Kidney (tissue), 14 donors: ENCODE results near the gene MEGF11. TPM values are rescaled to one million over a fixed set of nuclear protein-coding genes. Genes with fewer than 3 reads are reported as not detected.

Source experiments
- DNase-seq, 5 donors: peaks; one replicate each; pipeline ENCODE4 v3.0.0-alpha.2; 2013 to 2020
- FAIRE-seq: peaks from 2 replicates; lab custom pipeline; 2012; peaks lifted over from hg19 to GRCh38; lab: Jason Lieb, UNC
- H3K27ac ChIP-seq, 2 donors: one replicate each; pipeline ENCODE4 v1.7.0; 2013; ENCODE audit warnings: low read depth in 2 of 2, low read length in 2 of 2, inconsistent platforms in 1 of 2
- H3K27me3 ChIP-seq: one replicate; pipeline ENCODE4 v1.7.1; 2013; ENCODE audit warnings: low read length, inconsistent platforms; ENCODE audit not compliant: control insufficient read depth, insufficient read depth
- H3K36me3 ChIP-seq, 3 donors: one replicate each; pipeline versions ENCODE4 v1.7.0 to v1.7.1; 2013; ENCODE audit warnings: low read length in 3 of 3, control low read depth in 1 of 3, inconsistent platforms in 1 of 3; ENCODE audit not compliant: insufficient read depth in 3 of 3, control insufficient read depth in 2 of 3
- H3K4me1 ChIP-seq, 3 donors: one replicate each; pipeline versions ENCODE4 v1.7.0 to v1.7.1; 2013; ENCODE audit warnings: low read length in 3 of 3, inconsistent platforms in 1 of 3, low read depth in 1 of 3; ENCODE audit not compliant: control insufficient read depth in 2 of 3, insufficient read depth in 2 of 3
- H3K4me3 ChIP-seq, 3 donors: one replicate each; pipeline versions ENCODE4 v1.7.0 to v1.8.1; 2013; ENCODE audit warnings: low read length in 3 of 3, control low read depth in 1 of 3, inconsistent platforms in 1 of 3
- H3K9ac ChIP-seq, 3 donors: one replicate each; pipeline versions ENCODE4 v1.7.0 to v1.7.1; 2013; ENCODE audit warnings: low read length in 3 of 3, control low read depth in 1 of 3, inconsistent platforms in 1 of 3
- H3K9me3 ChIP-seq, 3 donors: one replicate each; pipeline versions ENCODE4 v1.7.0 to v1.7.1; 2013; ENCODE audit warnings: low read length in 3 of 3, control low read depth in 1 of 3, inconsistent platforms in 1 of 3; ENCODE audit not compliant: control insufficient read depth in 2 of 3, insufficient read depth in 1 of 3
- CTCF ChIP-seq: IDR thresholded peaks from 3 replicates; pipeline ENCODE4 v1.5.1; 2012; ENCODE audit warnings: mild to moderate bottlenecking, moderate library complexity, borderline replicate concordance; ENCODE audit not compliant: insufficient read depth; ENCODE audit errors: extremely low read depth
- intact Hi-C: fragments of 100-400 bp; cut with DNase I; formaldehyde crosslinking; loops from one replicate; pipeline ENCODE4 v1.11.1; 2022
- polyA plus RNA-seq: library from polyadenylated mRNA; stranded (reverse); fragments of 350-450 nt; fragmentation: Illumina TruSeq; extraction: RNeasy Lipid Tissue Mini Kit (QIAGEN cat#74804); gene quantifications from one replicate; pipeline ENCODE4 v1.2.3, GENCODE V29; 2014; ENCODE audit warnings: low read depth, low replicate concordance; ENCODE audit not compliant: insufficient read depth
- total RNA-seq: library from RNA; stranded (reverse); fragmentation: NEBNext Ultra II Directional; extraction: Animal tissue kit (Norgen Biotek cat#: 25700); gene quantifications from one replicate; pipeline ENCODE4 v1.2.1, GENCODE V29; 2021
- donor health status: control.
- donor health status: control.
- donor health status: control.
- donor health status: control.
- donor health status: control.
- donor health status: DM: yes; HTN: yes; CAD: no.
- donor health status: Normal renal cell carcinoma (clear cell type).

The MEGF11 gene
- total and polyA plus RNA-seq, 2 donors from 2014 or later = 10.4 to 41.8 TPM

- H3K4me3 ChIP-seq = no peak overlapping the region
- H3K36me3 ChIP-seq = no peaks in the 10 kb centered on the region
- no peaks in the 10 kb centered on the region for H3K9me3 ChIP-seq
- no peak overlapping the region for H3K9ac ChIP-seq
- no peaks in the 10 kb centered on the region for H3K27me3 ChIP-seq
- TF ChIP-seq CTCF = no peak
- intact Hi-C loops = no loop called here
- no peak overlapping the region for H3K27ac ChIP-seq
- no peaks in the 10 kb centered on the region for H3K4me1 ChIP-seq
- DNase-seq = peak in 1 of 5 donors; percentile 37
- FAIRE-seq = no peak
These were observed 180.8 kb downstream of the MEGF11 start for GRCh38 chr15:66072616-66073361.

GRCh38 chr15:66071921-66072295 is 181.6 kb downstream of the MEGF11 start:
- TF ChIP-seq CTCF = no peak
- FAIRE-seq = no peak
- intact Hi-C loops = no loop called here

GRCh38 chr15:66071160-66071920 is 182.2 kb downstream of the MEGF11 start:
- no peaks in the 10 kb centered on the region for H3K36me3 ChIP-seq
- DNase-seq = peak in 1 of 5 donors; percentile 22
- H3K9ac ChIP-seq = no peak overlapping the region
- FAIRE-seq = no peak
- H3K4me1 ChIP-seq = no peaks in the 10 kb centered on the region
- no peaks in the 10 kb centered on the region for H3K27me3 ChIP-seq
- no peak overlapping the region for H3K4me3 ChIP-seq
- no peak overlapping the region for H3K27ac ChIP-seq
- no peak for TF ChIP-seq CTCF
- intact Hi-C loops = no loop called here
- H3K9me3 ChIP-seq = no peaks in the 10 kb centered on the region

More at GRCh38 chr15:66071921-66072295, 181.6 kb downstream of the MEGF11 start:
- H3K36me3 ChIP-seq = no peaks in the 10 kb centered on the region
- H3K9ac ChIP-seq = no peak overlapping the region
- no peaks in the 10 kb centered on the region for H3K9me3 ChIP-seq
- no peak overlapping the region for H3K27ac ChIP-seq
- peak in 1 of 5 donors; percentile 53 for DNase-seq
- no peaks in the 10 kb centered on the region for H3K4me1 ChIP-seq
- H3K27me3 ChIP-seq = no peaks in the 10 kb centered on the region
- H3K4me3 ChIP-seq = no peak overlapping the region
